HFF-Myc (cell line): ENCODE data around the gene FOSB.
"Not testable (repeated sequence)": the region's sequence is repeated elsewhere in the genome, so short reads cannot be mapped to it uniquely, and the experiment has no call there.

Experiments used
- DNase-seq: peaks from one replicate; pipeline ENCODE4 v3.0.0-alpha.2; 2011; ENCODE audit warnings: low read depth; ENCODE audit errors: extremely low read depth
- H3K4me3 ChIP-seq: replicated peaks from 2 replicates; pipeline ENCODE4 v1.5.1; 2011; ENCODE audit warnings: low read depth, mild to moderate bottlenecking, control low read depth, low read length
- TF ChIP-seq, protein P1 (sequence below): IDR thresholded peaks from 2 replicates; pipeline ENCODE4 v1.5.1; 2012; ENCODE audit warnings: mild to moderate bottlenecking, low read depth, low read length, control low read depth; ENCODE audit errors: missing control alignments

The FOSB gene

DNA sequence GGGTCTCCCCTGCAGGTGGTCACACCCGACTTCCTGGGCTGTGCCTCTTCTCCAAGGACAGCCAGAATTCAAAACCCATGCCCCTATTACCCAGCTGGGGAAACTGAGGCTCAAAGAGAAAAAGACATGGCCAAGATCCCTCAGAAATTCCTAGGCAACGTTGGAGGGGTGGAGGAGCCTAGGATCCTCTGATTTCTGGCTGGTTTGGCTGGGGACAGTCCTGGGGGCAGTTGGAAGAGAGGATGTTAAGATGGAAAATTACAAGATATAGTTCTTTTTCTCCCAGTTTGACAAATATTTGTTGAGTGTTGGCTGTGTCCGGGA, 41.9 kb downstream of the FOSB start:
- peak overlapping the region; percentile 99 for H3K4me3 ChIP-seq

DNA sequence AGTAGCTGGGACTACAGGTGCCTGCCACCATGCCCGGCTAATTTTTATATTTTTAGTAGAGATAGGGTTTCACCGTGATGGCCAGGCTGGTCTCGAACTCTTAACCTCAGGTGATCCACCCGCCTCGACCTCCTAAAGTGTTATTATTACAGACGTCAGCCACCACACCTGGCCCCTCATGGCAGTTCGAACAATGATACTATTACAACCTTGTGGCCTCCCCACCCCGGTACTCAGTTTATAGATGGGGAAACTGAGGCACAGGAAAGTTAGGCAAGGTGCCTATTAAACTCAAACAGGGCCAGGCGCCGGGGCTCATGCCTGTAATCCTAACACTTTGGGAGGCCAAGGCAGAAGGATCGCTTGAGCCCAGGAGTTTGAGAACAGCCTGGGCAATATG, 42.6 kb downstream of the FOSB start:
- DNase-seq, H3K4me3 ChIP-seq: not testable (repeated sequence)

More for the DNA sequence above, 41.9 kb downstream of the FOSB start:
- TF ChIP-seq, protein P1, sequence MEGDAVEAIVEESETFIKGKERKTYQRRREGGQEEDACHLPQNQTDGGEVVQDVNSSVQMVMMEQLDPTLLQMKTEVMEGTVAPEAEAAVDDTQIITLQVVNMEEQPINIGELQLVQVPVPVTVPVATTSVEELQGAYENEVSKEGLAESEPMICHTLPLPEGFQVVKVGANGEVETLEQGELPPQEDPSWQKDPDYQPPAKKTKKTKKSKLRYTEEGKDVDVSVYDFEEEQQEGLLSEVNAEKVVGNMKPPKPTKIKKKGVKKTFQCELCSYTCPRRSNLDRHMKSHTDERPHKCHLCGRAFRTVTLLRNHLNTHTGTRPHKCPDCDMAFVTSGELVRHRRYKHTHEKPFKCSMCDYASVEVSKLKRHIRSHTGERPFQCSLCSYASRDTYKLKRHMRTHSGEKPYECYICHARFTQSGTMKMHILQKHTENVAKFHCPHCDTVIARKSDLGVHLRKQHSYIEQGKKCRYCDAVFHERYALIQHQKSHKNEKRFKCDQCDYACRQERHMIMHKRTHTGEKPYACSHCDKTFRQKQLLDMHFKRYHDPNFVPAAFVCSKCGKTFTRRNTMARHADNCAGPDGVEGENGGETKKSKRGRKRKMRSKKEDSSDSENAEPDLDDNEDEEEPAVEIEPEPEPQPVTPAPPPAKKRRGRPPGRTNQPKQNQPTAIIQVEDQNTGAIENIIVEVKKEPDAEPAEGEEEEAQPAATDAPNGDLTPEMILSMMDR: no peak
- DNase-seq: no peak

DNA sequence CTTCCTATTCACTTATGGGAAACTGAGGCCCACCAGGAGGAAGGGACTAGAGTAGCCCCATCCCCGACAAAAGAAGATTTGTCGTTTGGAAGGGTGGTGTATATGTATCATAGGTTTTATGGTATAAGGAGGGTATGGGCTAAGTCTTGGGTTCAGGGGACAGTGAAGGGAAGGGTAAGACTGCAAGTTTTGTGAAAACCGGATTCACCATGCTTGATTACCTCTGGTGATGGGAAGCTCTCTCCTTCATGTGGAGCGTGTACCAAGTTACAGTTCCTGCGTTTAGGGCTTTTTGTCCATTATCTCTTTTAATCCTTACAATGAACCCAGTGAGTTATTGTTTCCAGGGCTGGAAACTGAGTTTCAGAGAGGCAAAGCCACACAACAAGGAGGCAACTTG, 43.3 kb downstream of the FOSB start:
- DNase-seq: no peak
- TF ChIP-seq, protein P1: no peak
- H3K4me3 ChIP-seq: no peak overlapping the region

DNA sequence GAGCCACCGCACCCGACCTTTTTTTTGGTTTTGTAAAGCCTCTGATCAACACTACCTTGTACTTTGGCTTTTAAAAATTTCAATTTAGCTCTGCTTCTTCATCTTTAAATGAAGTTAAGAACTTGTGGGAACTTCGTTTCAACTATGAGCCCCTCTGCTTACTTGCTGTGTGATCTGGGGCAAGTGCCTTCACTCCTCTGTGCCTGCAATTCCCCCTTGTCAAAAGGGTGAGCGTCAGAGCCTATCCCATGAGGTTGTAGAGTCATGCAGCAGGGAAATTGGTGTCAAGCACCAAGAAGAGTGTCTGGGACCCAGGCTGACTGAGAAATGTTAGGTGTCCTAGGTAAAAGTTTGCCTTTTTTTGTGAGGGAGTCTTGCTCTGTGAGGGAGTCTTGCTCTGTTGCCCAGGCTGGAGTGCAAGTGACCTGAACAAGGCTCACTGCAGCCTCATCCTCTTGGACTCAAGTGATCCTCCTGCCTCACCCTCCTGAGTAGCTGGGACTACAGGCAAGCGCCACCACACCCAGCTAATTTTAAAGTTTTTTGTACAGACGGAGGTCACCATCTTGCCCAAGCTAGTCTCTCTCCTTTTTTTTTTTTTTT, 45.2 kb downstream of the FOSB start:
- TF ChIP-seq, protein P1: no peak
- DNase-seq: no peak
- H3K4me3 ChIP-seq: no peak overlapping the region

DNA sequence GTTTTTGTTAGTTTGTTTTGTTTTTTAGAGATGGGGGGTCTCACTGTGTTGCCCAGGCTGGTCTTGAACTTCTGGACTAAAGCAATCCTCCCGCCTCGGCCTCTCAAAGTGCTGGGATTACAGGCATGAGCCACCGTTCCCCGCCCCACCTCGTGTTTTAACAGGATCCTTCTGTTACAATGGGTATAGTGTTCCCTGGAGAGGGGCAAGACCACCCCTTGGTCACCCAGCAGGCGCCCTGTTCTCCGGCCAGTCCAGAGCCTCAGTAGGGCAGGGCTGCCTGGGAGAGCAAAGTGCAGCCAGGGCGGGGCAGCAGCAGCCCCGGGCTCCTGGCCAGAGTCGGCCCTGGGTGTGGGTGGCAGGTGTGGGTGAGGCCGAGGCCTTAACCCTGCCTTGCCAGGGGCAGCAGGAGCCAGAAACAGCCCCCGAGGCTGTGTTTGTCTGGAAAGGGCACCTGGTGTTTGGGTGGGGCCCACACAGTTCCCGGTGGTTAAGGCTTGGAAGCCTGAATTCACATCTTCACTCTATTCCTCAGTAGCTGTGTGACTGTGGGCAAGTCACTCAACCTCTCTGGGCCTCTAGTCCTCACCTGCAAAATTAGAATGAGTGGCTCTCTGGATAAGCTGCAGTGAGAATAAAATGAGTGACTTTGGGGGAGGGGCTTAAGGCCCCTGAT, 46.7 kb downstream of the FOSB start:
- no peak for DNase-seq
- TF ChIP-seq, protein P1: no peak
- no peak overlapping the region for H3K4me3 ChIP-seq

DNA sequence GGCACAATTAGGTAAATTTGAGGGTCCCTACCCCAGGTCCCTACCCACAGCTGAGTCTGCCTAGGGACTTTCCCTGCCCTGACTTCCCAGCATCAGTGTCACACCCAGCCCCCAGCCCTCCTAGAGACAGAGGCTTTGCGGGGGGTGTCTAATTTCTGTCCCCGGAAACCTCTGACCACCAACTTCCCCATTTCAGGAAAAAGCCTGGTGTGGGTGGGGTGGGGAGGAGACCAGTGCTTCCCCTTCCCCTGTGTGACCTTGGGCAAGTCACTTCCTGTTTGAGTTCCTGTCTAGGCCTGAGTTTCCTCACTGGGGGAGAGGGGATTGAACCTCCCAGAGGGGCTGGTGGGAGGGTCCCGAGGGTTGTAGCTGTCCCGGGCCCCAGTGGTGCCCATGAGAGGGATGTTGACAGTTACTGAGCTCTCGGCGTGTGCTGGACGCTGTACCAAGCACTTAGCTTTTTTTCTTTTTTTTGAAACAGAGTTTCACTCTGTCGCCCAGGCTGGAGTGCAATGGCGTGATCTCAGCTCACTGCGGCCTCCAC, 47.4 kb downstream of the FOSB start:
- TF ChIP-seq, protein P1: no peak

DNA sequence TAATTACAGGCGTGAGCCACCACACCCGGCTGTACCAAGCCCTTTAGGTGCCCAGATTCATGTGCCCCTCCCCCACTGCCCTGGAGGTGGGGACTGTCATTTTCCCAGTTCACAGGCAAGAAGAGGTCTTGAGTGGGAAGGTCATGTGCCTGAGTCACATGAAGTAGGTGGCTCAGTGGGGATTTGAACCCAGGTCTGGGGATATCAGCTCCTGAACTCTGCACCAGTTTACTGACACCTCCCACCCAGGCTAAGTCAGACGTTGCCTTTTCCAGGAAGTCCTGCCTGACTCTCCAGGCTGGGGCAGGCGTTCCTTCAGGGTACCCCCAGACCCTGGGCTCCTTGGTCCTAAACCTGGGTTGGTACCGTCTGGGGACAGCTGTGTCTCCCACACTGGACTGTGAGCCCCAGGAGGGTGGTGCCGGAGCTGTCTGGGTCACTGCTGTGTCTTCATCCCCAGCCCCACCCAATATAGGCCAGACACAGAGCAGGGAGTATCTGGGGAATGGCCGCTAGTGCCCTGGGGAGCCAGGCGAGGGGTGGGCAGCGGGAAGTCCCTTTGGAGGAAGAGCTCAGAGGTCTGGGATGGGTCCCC, 48.1 kb downstream of the FOSB start:
- no peak for DNase-seq
- TF ChIP-seq, protein P1: no peak
- H3K4me3 ChIP-seq: no peak overlapping the region

More for the DNA sequence above, 47.4 kb downstream of the FOSB start:
- no peak overlapping the region for H3K4me3 ChIP-seq
- no peak for DNase-seq
